ENCODE results near the gene VSIR.

DNA sequence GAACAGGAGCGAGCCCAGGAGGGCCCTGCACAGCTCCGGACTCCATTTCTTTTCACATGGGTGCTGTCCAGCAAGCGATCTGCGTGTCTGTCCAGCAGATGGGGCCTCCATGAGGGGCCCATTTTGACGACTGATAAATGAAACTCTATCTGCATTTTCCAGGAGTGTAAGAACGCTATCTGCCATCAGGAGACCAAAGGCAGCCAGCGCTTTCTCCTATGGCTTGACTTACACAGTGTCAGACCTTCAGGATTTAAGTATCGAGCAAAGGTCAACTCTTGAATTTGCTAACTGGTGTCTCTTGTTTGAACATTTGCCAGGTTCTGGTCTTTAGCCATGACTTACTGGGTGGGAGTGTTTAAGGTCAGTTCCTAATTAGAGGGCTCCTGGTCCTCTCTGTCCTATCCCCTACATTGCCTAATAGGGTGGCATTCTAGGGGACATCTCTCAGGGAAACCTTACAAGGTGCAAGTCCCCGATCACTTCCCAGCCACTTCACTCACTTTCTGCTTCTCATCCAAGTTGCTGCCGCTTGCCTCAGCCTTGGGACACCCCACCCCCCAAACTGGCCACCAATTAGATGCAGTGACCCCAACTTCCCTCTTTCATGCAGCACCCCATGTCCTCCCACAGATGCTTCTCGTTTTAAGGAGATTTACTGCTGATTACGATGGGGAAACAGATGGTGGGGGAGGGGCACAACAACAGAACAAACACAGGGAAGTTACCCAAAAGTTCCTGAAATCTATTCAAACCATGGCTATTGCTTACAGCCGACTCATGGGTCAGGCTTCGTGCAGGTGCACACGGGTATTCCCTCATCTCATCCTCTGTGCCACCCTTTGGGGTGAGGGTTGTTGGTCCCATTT lies 20.0 kb downstream of the VSIR start:
- TF ChIP-seq EP300 (IDR thresholded peaks at IDR 0.05; ENCODE audit: borderline replicate concordance in 1 of 2, low read depth in 1 of 2, low read length in 1 of 2): no peak
- TF ChIP-seq, protein P1, sequence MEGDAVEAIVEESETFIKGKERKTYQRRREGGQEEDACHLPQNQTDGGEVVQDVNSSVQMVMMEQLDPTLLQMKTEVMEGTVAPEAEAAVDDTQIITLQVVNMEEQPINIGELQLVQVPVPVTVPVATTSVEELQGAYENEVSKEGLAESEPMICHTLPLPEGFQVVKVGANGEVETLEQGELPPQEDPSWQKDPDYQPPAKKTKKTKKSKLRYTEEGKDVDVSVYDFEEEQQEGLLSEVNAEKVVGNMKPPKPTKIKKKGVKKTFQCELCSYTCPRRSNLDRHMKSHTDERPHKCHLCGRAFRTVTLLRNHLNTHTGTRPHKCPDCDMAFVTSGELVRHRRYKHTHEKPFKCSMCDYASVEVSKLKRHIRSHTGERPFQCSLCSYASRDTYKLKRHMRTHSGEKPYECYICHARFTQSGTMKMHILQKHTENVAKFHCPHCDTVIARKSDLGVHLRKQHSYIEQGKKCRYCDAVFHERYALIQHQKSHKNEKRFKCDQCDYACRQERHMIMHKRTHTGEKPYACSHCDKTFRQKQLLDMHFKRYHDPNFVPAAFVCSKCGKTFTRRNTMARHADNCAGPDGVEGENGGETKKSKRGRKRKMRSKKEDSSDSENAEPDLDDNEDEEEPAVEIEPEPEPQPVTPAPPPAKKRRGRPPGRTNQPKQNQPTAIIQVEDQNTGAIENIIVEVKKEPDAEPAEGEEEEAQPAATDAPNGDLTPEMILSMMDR (IDR thresholded peaks at IDR 0.05): no peak
- no peak for TF ChIP-seq FOXJ3 (CRISPR knock-in tag; IDR thresholded peaks at IDR 0.05)
- TF ChIP-seq TAF1 (IDR thresholded peaks at IDR 0.05; ENCODE audit: borderline replicate concordance, low read depth, low read length): no peak
